GM18499 (cell line): Measurements from ENCODE around the gene SLC15A3.
"Not testable (repeated sequence)": the region's sequence is repeated elsewhere in the genome, so short reads cannot be mapped to it uniquely, and the experiment has no call there.

Experiments used
- ATAC-seq: cut with Tn5 transposase; IDR thresholded peaks from one replicate; pipeline ENCODE4 v1.9.1; 2021; ENCODE audit warnings: moderate number of reproducible peaks; ENCODE audit not compliant: insufficient read depth, unreplicated experiment

The SLC15A3 gene

GRCh38 chr11:60977836-60978235, 25.9 kb upstream of the SLC15A3 start:
- ATAC-seq: no peak

GRCh38 chr11:60977224-60977623, 25.2 kb upstream of the SLC15A3 start:
- ATAC-seq: no peak

- no peak for ATAC-seq
Observed at GRCh38 chr11:60974726-60975125, 22.8 kb upstream of the SLC15A3 start.

GRCh38 chr11:60974316-60974715, 22.3 kb upstream of the SLC15A3 start:
- not testable (repeated sequence) for ATAC-seq

GRCh38 chr11:60973699-60974098, 21.7 kb upstream of the SLC15A3 start:
- no peak for ATAC-seq

GRCh38 chr11:60972182-60973030, 20.4 kb upstream of the SLC15A3 start:
- ATAC-seq: no peak

- ATAC-seq: no peak
Observed at GRCh38 chr11:60971520-60971919, 19.5 kb upstream of the SLC15A3 start, which contains the start of gene CD6. Gene CD6 (plus strand): TSS chr11:60971680. CDS start chr11:60971866, 186 bp downstream.

GRCh38 chr11:60970890-60971289, 18.9 kb upstream of the SLC15A3 start:
- ATAC-seq: no peak

GRCh38 chr11:60970369-60970774, 18.4 kb upstream of the SLC15A3 start:
- ATAC-seq: no peak

- ATAC-seq: no peak
Observed at GRCh38 chr11:60968223-60968622, 16.2 kb upstream of the SLC15A3 start.

GRCh38 chr11:60966890-60967289, 14.9 kb upstream of the SLC15A3 start:
- no peak for ATAC-seq

GRCh38 chr11:60964801-60965200, 12.8 kb upstream of the SLC15A3 start:
- ATAC-seq: no peak

GRCh38 chr11:60960405-60960804, 8.4 kb upstream of the SLC15A3 start:
- ATAC-seq: no peak

GRCh38 chr11:60959431-60959830, 7.5 kb upstream of the SLC15A3 start:
- no peak for ATAC-seq

GRCh38 chr11:60957188-60957587, 5.2 kb upstream of the SLC15A3 start:
- ATAC-seq: no peak

GRCh38 chr11:60955571-60955970, 3.6 kb upstream of the SLC15A3 start:
- no peak for ATAC-seq

GRCh38 chr11:60954421-60954820, 2.4 kb upstream of the SLC15A3 start:
- ATAC-seq: no peak

- ATAC-seq: no peak
Observed at GRCh38 chr11:60953781-60954180, 1.8 kb upstream of the SLC15A3 start.

GRCh38 chr11:60952742-60953170, 780 bp upstream of the SLC15A3 start:
- no peak for ATAC-seq

- ATAC-seq: no peak
Observed at GRCh38 chr11:60951606-60951903, 421 bp downstream of the SLC15A3 start.

GRCh38 chr11:60950933-60951605, 907 bp downstream of the SLC15A3 start:
- no peak for ATAC-seq

- no peak for ATAC-seq
Observed at GRCh38 chr11:60950024-60950423, 2.0 kb downstream of the SLC15A3 start.
